Measurements from ENCODE around the gene TMEM243.
"Not testable (repeated sequence)": the region's sequence is repeated elsewhere in the genome, so short reads cannot be mapped to it uniquely, and the experiment has no call there.

TMEM243 gene

DNA sequence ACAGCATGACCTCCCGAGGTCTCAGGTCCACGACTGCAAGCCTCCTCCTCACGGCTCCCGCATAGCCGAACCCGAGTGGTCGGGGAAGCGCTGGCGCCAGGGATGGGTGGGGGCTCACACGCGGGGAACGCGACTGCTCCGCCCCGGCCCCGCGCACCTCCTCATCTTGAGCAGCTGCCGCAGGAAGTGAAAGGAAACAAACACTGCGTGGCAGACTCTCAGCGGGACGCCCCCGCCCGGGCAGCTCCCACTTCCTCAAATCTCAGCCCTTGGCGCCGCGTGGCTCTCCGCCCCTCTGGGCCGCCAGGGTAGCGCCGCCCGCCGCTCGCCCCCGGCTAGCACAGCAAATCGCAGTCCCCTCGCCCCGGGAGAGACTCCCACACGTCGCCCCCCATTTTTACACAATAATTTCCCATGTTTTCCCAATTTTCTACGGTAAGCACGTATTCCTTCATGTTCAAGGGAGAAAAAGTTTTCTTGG, at the start of gene TMEM243:
TSS of gene TMEM243 (minus strand) at position 188 of the 481 bp plus-strand sequence. CDS start 229 bp downstream, outside the sequence.
- DNase-seq (ENCODE audit: low spot score): peak; percentile 79

DNA sequence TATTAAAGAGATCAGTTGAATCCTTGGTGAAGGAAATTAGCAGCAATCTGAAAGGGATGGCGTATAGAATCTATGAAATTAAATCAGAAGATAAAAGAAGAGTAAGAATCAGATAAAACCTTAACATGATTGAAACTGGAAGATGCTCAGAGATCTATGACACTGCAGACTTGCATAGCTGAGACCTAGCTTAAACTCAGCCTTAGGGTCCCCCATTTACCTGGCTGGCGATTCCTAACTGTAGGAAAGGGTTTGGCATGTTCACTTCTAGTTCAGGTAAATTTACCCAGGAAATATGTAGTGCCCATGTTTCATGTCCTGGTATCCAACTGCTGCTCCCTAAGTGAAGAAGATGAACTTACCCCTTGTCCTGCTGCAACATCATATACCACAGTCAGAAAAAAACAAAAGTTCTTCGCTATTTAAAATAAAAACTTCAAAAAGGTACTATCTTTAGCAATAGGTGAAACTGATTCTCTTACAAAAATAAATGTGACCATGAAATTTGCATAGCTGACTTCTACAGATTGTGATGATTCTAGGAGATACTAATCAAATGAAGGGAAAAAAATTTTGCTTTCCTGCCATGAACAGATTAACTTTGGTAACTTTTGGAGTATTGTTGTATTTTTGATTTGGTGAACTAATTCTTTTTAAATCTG, 47.8 kb upstream of the TMEM243 start:
- DNase-seq (ENCODE audit: low spot score): no peak

DNA sequence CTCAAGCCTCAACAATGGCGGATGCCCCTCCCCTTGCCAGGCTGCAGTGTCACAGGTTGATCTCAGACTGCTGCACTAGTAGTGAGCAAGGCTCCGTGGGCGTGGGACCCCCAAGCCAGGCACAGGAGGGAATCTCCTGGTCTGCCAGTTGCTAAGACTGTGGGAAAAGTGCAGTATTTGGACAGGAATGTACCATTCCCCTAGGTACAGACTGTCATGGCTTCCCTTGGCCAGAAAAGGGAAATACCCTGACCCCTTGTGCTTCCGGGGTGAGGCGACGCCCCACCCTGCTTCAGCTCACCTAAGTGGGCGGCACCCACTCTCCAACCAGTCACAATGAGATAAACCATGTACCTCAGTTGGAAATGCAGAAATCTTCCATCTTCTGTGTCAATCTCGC, 44.0 kb upstream of the TMEM243 start:
- DNase-seq (ENCODE audit: low spot score): no peak

DNA sequence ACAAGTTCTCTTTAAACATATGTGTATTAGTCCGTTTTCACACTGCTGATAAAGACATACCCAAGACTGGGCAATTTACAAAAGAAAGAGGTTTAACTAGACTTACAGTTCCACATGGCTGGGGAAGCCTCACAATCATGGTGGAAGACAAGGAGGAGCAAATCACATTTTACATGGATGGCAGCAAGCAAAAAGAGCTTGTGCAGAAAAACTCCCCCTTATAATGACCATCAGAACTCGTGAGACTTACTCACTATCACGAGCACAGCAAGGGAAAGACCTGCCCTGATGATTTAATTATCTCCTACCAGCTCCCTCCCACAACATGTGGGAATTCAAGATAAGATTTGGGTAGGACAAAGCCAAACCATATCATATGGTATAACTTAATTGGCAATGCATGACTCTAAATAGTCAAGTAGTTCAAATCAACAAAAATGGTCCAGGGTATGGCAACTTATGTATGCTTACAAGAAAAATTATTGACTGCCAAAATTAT, 34.1 kb upstream of the TMEM243 start:
- no peak for DNase-seq (ENCODE audit: low spot score)

GRCh38 chr7:87245671-87246070, 26.1 kb upstream of the TMEM243 start:
- not testable (repeated sequence) for DNase-seq (ENCODE audit: low spot score)

DNA sequence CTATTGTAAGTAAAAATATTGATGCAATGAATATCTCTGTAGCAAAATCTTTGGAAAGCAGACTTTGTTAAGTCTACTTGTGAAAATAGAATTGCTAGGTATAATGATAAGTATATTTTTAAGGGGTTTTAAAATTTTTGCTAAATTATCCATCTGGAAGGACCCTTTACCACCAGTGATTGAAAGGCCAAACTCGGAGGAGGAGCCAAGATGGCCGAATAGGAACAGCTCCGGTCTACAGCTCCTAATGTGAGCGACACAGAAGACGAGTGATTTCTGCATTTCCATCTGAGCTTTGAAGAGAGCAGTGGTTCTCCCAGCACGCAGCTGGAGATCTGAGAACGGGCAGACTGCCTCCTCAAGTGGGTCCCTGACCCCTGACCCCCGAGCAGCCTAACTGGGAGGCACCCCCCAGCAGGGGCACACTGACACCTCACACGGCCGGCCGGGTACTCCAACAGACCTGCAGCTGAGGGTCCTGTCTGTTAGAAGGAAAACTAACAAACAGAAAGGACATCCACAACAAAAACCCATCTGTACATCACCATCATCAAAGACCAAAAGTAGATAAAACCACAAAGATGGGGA, 19.0 kb upstream of the TMEM243 start:
- not testable (repeated sequence) for DNase-seq (ENCODE audit: low spot score)

DNA sequence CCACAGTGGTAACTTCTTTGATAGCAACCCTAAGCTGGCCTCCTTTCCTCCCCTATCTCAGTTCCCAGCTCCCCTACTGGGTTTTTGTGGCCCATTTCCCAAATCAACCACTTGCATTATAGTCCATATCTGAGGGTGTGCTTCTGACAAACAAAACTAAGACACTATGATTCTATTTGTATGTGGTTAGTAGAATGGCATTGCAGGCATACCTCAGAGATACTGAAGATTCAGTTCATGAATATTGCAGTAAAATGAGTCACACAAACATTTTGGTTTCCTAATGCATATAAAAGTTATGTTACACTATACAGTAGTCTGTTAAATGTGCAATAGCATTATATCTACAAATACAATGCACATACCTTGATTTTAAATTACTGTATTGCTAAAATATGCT, 15.4 kb upstream of the TMEM243 start:
- peak; percentile 10 for DNase-seq (ENCODE audit: low spot score)

- DNase-seq (ENCODE audit: low spot score): no peak
Observed at GRCh38 chr7:87231711-87232110, 12.2 kb upstream of the TMEM243 start.

DNA sequence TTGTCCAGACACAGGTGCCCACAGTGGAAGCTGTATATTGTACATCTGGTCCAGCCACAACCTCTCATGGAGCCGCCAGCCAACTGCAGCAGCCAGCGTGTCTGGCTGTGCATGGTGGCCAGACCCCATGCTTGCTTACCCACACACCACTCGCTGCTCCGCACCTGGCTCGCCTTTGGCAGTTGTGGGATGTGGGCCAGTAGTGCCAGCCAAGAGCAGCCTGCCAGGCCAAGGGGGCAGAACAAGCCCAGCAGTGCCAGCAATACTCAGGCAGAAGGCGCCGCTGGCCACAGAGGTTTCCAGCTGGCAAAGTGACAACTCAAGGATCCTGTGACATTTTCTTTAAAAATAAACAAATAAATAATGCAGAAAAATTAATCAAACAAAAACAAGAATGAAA, 11.7 kb upstream of the TMEM243 start:
- no peak for DNase-seq (ENCODE audit: low spot score)

GRCh38 chr7:87226495-87226894, 7.0 kb upstream of the TMEM243 start:
- DNase-seq (ENCODE audit: low spot score): no peak

DNA sequence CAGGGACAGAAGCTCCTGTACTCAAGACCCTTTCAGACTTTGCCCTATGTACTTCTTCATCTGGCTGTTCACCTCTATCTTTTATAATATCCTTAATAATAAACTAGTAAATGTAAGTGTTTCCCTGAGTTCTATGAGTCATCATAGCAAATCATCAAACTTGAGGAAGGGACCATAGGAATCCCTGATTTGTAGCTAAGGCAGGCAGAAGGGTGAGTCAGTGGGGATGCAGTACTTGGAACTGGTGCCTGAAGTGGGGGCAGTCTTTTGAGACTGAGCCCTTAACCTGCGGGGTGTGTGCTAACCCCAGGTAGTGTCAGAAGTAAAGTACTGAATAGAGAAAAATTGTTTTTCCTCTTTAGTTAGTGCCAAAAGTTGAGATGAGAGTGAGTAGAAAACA, 6.2 kb upstream of the TMEM243 start:
- DNase-seq (ENCODE audit: low spot score): peak; percentile 8

- DNase-seq (ENCODE audit: low spot score): no peak
Observed at GRCh38 chr7:87223666-87224065, 4.1 kb upstream of the TMEM243 start.

GRCh38 chr7:87220734-87221215, 1.2 kb upstream of the TMEM243 start:
- peak; percentile 19 for DNase-seq (ENCODE audit: low spot score)

- DNase-seq (ENCODE audit: low spot score): peak; percentile 92
Observed at GRCh38 chr7:87220026-87220733, 648 bp upstream of the TMEM243 start.

DNA sequence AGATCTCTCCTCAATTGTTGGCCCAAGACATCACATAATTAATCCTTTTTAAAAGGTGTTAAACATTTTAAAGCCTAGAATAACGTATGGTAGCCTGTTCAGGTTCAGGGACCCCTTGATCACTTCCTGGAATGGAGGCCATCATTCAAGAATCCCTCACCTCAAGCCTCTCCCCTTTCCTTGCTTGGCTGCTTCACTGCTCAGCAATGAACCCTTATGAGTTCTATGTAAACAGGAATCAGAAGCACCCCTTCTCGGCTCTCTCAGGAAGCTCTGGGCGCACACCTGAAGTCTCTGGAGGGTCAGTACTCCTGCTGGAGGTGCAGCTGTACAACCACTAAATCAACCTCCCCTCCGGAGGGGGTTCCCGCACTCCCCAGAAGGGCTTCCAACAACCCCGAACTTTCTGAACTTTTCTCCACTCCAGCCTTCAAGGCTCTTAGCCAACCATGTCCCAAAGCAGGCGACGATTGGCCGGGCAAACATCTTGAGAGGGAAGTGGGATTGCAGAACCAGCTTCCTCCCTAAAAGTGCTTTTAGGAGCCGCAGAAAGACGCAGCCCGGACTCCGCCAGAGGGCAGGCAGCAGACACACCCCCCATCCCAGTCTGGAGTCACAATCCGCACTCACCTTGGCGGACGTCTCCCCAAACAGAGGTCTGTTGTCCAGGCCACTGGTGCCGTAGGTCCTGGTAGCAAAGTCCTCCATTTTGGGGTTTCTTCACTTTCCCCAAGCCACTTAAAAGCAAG, 562 bp downstream of the TMEM243 start:
- DNase-seq (ENCODE audit: low spot score): no peak

- DNase-seq (ENCODE audit: low spot score): no peak
Observed at GRCh38 chr7:87217983-87218653, 1.4 kb downstream of the TMEM243 start.

DNA sequence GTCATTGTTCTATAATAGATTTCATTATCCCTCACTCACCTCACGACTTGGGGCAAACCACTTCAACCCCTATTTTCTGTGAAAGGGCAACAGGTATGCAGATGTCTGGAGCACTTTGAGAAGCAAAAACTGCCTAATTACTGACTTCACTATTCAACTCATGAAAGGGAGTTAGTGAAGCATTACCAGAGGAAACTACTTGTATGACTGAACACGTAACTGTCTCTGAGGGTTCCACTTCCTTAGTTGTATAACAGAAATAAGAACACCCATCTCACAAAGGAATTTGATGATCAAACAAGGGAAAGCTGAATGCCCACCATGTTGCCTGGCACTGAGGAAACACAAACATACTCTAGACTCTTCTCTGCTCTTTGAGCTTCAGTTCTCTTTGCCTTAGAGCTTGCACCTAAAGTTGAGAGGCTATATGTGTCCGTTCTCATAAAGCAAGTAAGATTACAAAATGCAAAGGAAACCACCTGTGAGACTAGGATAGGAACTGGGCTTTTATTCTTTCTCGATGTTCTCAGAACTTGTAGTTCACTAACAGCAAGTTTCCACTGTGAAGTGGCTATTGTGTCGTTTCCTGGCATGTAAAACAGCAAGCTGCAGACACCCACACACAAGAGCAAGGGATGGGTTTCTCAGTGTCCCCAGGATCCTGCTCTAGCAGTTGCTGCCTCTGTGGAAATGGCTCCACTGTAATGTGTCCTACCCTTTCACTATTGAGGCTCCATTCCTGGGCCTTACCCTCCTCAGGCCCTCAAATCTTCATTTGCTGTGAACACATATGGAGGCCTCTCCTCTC, 2.6 kb downstream of the TMEM243 start:
- DNase-seq (ENCODE audit: low spot score): no peak

DNA sequence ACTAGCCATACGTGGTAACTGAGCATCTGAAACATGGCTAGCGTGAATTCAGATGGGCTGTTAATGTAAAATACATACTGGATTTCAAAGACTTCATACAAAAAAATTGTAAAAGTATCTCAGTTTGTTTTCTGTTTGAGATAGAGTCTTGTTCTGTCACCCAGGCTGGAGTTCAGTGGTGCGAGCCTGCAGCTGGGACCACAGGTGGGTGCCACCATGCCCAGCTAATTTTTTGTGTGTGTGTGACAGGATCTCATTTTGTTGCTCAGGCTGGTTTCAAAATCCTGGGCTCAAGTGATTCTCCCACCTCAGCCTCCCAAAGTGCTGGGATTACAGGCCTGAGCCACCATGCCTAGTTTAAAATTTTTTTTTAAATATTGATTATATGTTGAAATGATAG, 4.5 kb downstream of the TMEM243 start:
- DNase-seq (ENCODE audit: low spot score): no peak

DNA sequence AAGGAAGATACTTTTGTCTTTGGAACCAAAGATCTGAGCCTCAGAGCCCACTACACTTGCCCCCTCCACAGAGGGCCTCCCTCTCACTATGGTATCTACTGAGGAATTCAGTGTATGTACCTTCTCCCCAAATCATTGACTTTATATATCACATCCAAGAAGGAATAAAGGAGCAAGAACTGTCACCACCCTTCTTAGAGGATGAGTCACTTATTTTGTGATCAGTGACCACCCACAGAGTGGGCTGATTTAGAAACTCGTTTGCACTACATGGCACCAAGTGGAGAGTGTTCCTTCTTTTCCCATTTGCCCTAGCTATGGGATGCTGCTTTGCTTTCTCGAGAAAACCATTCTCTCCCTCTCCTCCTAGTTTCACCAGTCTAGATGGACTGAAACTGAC, 5.7 kb downstream of the TMEM243 start:
- no peak for DNase-seq (ENCODE audit: low spot score)

- no peak for DNase-seq (ENCODE audit: low spot score)
Observed at GRCh38 chr7:87213252-87213651, 6.3 kb downstream of the TMEM243 start.

GRCh38 chr7:87212498-87212897, 7.0 kb downstream of the TMEM243 start:
- no peak for DNase-seq (ENCODE audit: low spot score)

Data from LoVo (cell line).